Measurements from ENCODE around the gene VPS8. TPM values are rescaled to one million over a fixed set of nuclear protein-coding genes. Genes with fewer than 3 reads are reported as not detected.

Gene VPS8
- total RNA-seq, 1 experiment from 2014 or later = 37.6 TPM

DNA sequence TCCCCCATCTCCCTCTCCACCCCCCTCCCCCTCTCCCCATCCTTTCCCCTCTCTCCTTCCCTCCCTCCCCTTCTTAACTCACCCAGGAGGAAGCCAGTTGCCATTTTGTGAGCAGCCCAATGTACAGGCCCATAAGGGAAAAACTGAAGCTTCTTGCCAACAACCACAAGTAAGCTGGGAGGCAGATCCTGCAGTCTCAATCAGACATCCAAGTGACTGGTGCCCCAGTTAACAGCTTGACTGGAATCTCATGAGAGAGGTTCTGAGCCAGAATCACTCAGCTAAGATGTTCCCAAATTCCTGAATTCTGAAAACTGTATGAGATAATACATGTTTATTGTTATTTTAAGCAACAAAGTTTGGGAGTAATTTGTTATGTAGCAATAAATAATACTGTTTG, 250.2 kb downstream of the VPS8 start:
- RAD21 ChIA-PET (ENCODE audit: low non-redundant PET in 1 of 2, low total read pairs in 2 of 2, uncharacterized antibody in 2 of 2, unreplicated experiment in 2 of 2) = no interaction called here
- CTCF ChIA-PET = no interaction called here
- Histone ChIP-seq H3K9ac (ENCODE audit: low read length) (no peak overlapping the region), H3K27me3 (ENCODE audit: insufficient read depth, low read length) (no peaks in the 10 kb centered on the region), H4K20me1 (ENCODE audit: insufficient read depth) (no peaks in the 10 kb centered on the region), H3K4me2 (ENCODE audit: low read length) (no peak overlapping the region), H3K79me2 (ENCODE audit: insufficient read depth, low read length) (no peaks in the 10 kb centered on the region), H3K36me3 (ENCODE audit: control insufficient read depth in 1 of 2, insufficient read depth in 2 of 2, low read length in 2 of 2) (no peaks in the 10 kb centered on the region), H3K4me1 (ENCODE audit: control insufficient read depth in 1 of 2, insufficient read depth in 2 of 2, low read length in 2 of 2) (no peaks in the 10 kb centered on the region), H2AFZ (ENCODE audit: low read depth, low read length, poor library complexity, severe bottlenecking) (no peak overlapping the region), H3K27ac (ENCODE audit: low read depth, low read length) (no peak overlapping the region), H3K9me2 (ENCODE audit: insufficient read depth) (no peaks in the 10 kb centered on the region), H3K9me3 (ENCODE audit: control insufficient read depth in 1 of 2, insufficient read depth in 1 of 2, low read depth in 1 of 2, low read length in 2 of 2) (no peaks in the 10 kb centered on the region), H3K4me3 (replicated peaks in 1 of 2; ENCODE audit: low read depth in 1 of 2, low read length in 2 of 2) (no peak overlapping the region)
- TF ChIP-seq MAX (IDR thresholded peaks at IDR 0.05) (no peak), ELF1 (IDR thresholded peaks at IDR 0.05; ENCODE audit: borderline replicate concordance, low read depth) (no peak), JUND (IDR thresholded peaks at IDR 0.05) (no peak), YY1 (IDR thresholded peaks at IDR 0.05; ENCODE audit: extremely low read depth, insufficient replicate concordance, low read depth, low read length) (no peak), ZNF274 (IDR thresholded peaks at IDR 0.05; ENCODE audit: low read depth, low read length) (no peak), CTCF (IDR thresholded peaks at IDR 0.05 in 2 of 3, conservative IDR thresholded peaks at IDR 0.05 in 1 of 3; ENCODE audit: borderline replicate concordance in 1 of 3, insufficient read depth in 1 of 3, low read depth in 2 of 3, low read length in 2 of 3) (no peak), EZH2 (IDR thresholded peaks at IDR 0.05) (no peak), POLR2AphosphoS5 (IDR thresholded peaks at IDR 0.05; ENCODE audit: low read depth, low read length) (no peak), EGR1 (IDR thresholded peaks at IDR 0.05; ENCODE audit: low read depth) (no peak), SRF (IDR thresholded peaks at IDR 0.05; ENCODE audit: low read depth) (no peak), CBX3 (IDR thresholded peaks at IDR 0.05; ENCODE audit: low read depth) (no peak), FOSL1 (IDR thresholded peaks at IDR 0.05; ENCODE audit: low read depth) (no peak)
- TF ChIP-seq, protein P1, sequence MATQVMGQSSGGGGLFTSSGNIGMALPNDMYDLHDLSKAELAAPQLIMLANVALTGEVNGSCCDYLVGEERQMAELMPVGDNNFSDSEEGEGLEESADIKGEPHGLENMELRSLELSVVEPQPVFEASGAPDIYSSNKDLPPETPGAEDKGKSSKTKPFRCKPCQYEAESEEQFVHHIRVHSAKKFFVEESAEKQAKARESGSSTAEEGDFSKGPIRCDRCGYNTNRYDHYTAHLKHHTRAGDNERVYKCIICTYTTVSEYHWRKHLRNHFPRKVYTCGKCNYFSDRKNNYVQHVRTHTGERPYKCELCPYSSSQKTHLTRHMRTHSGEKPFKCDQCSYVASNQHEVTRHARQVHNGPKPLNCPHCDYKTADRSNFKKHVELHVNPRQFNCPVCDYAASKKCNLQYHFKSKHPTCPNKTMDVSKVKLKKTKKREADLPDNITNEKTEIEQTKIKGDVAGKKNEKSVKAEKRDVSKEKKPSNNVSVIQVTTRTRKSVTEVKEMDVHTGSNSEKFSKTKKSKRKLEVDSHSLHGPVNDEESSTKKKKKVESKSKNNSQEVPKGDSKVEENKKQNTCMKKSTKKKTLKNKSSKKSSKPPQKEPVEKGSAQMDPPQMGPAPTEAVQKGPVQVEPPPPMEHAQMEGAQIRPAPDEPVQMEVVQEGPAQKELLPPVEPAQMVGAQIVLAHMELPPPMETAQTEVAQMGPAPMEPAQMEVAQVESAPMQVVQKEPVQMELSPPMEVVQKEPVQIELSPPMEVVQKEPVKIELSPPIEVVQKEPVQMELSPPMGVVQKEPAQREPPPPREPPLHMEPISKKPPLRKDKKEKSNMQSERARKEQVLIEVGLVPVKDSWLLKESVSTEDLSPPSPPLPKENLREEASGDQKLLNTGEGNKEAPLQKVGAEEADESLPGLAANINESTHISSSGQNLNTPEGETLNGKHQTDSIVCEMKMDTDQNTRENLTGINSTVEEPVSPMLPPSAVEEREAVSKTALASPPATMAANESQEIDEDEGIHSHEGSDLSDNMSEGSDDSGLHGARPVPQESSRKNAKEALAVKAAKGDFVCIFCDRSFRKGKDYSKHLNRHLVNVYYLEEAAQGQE (IDR thresholded peaks at IDR 0.05; ENCODE audit: low read depth) = no peak
- TF ChIP-seq, protein P2, sequence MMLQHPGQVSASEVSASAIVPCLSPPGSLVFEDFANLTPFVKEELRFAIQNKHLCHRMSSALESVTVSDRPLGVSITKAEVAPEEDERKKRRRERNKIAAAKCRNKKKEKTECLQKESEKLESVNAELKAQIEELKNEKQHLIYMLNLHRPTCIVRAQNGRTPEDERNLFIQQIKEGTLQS (IDR thresholded peaks at IDR 0.05) = no peak
- TF ChIP-seq, protein P3, sequence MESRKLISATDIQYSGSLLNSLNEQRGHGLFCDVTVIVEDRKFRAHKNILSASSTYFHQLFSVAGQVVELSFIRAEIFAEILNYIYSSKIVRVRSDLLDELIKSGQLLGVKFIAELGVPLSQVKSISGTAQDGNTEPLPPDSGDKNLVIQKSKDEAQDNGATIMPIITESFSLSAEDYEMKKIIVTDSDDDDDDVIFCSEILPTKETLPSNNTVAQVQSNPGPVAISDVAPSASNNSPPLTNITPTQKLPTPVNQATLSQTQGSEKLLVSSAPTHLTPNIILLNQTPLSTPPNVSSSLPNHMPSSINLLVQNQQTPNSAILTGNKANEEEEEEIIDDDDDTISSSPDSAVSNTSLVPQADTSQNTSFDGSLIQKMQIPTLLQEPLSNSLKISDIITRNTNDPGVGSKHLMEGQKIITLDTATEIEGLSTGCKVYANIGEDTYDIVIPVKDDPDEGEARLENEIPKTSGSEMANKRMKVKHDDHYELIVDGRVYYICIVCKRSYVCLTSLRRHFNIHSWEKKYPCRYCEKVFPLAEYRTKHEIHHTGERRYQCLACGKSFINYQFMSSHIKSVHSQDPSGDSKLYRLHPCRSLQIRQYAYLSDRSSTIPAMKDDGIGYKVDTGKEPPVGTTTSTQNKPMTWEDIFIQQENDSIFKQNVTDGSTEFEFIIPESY (IDR thresholded peaks at IDR 0.05; ENCODE audit: extremely low read depth, insufficient replicate concordance, low read length) = no peak
- intact Hi-C loops (cut with micrococcal nuclease) = no loop called here
- ATAC-seq (no peak), DNase-seq (ENCODE audit: low read depth, low spot score) (no peak)
- POLR2A ChIA-PET = no interaction called here
- BruUV-seq (replicated peaks) = no TSS peak

Measured in HCT116 (cell line).